SK-N-DZ (cell line): ENCODE measurements around the gene RRP1B.

Experiments
- DNase-seq: peaks from one replicate; pipeline ENCODE4 v3.0.0-alpha.2; 2015; ENCODE audit warnings: low spot score
- small RNA-seq, 2 experiments: library from RNA; depleted of rRNA; stranded (forward); fragments of <200 nt; gene quantifications; one replicate each; pipeline ENCODE3, GENCODE V24; 2014

Gene RRP1B

DNA sequence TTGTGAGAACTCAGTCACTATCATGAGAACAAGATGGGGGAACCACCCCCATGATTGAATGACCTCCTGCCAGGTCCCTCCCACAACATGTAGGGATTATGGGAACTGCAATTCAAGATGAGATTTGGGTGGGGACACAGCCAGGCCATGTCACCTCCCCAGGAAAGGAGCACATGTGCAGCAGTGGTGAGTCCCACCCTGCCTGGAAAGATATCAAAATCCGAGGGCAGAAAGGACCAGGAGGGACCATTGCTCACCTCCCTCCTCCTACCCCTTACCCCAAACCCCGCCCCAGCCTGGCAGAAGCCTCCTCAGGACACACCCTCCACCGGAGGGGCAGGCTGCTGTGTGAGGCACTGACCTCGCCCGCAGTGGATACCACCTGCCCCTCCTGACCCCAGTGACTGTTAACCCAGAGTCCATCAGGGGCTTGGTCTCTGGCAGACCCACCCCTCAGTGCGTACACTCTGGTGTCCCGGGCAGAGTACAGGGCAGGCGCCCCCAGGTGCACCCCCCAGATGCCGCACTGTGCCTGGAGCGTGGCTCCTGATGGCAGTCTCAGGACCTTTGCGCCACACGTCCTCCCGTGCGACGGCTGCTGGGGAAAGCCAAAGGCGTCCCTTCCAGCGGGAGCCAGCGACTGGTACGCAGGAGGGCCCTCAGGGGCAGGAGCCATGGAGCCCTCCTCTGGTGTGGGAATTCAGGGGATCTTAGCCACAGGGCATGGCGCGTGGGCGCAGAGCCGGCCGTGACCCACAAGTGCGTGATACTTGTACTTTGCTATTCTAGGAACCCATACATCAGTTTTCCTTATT lies 80.5 kb downstream of the RRP1B start:
- no peak for DNase-seq

DNA sequence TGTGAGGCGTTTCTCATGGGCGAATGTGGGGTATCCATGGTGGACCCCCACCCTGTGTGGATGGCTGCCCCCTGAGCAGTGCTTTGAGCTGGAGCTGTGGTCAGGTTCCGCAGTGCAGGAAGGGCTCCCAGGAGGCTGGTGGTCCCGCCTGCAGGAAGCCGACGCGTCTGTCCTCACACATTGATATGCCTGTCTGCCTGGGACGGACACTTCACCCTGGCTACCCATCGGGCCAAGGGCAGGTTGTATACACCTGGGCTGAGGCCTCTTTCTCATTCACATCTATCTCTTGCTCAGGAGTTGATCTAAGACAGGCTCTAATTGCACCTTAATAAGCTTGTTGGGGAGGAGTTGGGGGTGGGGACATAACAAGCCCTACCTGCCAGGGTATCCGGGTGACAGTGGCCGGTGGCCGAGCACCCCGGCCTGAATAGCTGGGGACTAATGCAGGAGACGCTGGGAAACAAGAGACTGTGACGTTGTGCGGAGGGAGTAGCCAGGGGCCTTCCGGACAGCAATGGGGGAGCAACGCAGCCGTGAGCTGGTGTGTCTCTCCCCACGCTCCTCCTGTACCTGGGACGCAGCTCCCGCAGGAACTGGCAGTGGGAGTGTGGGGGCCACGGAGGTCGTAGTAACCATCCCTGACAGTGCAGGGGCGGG lies 81.3 kb downstream of the RRP1B start:
- no peak for DNase-seq

DNA sequence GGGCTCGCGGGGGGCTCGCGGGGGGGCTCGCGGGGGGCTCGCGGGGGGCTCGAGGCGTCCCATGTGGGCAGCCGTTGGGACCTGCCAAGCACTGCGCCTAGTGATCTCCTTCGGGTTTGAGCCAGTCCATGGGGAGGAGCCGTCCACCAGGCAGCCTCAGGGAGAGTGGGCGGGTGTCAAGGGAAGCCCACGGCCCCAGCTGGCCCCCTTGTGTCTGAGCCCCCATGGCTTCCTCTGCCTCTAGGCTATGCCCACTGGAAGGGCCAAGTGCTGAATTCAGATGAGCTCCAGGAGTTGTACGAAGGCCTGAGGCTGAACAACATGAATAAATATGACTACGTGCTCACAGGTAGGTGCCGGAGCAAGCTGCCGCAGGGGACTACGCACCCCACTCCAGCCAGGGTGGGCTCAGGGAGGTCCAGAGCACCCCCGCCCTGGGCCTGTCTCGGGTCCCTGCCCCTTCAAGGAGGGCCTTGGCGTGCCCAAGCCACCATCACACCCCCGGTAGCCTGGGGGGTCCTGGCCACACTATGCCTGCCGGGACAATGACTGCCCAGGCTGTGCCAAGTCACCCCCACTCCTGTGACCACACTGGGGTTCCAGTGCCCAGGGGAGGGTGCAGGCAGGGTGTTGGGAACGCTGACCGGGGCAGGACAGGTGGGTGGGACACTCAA lies 82.2 kb downstream of the RRP1B start:
- DNase-seq = no peak

DNA sequence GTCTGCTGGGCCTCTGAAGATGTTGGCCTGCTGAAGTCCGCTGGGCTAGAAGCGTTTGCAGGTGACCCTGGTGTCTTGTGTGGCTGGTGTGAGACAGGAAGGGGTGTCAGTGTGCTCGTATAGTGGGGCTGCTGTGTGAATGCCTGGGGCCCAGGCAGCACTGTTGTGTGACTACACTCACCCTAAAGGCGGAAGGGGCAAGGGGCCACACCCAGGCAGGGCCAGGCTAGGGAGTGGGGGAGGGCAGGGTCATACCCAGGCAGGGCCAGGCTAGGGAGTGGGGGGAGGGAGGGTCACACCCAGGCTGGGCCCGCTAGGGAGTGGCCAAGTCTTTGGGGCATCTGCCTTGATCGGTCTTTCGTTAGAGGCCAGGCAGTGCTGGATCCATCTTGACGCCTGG lies 84.6 kb downstream of the RRP1B start:
- no peak for DNase-seq

DNA sequence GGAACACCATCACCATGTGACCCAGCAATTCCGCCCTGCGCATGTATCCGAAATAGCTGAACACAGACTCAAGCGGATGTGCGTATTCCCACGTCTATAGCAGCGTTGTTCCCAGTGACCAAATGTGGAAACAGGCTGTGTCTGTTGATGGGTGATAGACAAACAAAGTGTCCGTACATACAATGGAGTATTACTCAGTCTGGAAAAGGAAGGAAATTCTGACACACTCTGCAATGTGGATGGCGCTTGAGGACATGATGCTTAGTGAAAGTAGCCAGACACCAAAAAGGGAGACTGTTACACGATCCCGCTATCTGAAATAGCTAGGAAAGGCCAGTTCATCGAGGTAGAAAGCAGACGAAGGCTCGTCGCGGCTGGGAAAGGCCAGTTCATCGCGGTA lies 85.4 kb downstream of the RRP1B start:
- DNase-seq = no peak

Small RNAs within 50 kb of the gene (small RNA-seq; reads per million reads assigned to genes)
- gene MIR6070 = 0 reads per million in 2 experiments
